Measurements from ENCODE around the gene CARS2.
A peak's percentile ranks its signal among the peaks of the same experiment; 100 is the strongest.

Gene CARS2

DNA sequence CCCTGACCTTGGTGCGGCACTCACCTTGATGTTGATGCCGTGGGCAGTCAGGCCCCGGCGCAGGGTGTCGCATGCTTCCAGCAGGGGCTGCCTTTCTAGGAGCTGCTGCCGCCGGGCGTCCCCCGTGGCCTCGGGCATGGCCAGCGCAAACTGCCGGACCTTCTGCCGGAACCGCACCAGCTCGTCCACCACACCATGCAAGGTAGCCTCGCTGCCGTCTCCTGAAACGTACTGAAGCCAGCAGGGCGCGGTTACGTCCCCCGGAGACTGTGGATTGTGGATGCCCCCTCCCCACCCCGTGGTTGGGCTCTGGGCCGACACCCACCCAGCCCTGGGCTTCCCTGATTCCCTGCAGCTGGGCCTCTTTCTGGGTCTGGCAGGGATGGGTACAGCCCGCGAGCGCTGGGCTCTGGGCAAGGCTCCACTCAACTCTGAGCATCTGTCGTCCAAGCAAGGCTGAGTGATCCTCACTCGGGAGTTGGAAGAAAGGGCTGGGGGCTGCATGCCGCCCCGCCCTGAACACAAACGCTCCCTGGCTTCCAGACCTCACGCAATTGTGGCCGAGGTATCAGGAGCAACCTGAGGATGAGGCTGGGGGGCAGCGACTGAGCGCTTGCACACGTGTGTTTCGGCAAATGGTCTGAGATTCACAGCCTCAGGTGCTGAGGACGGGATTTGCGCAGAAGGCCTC is 63.5 kb downstream of the CARS2 start:
- Mint-ChIP-seq H3K36me3 (ENCODE audit: low read depth) (peaks cover 31% of the 10 kb centered on the region), H3K9me3 (no peaks in the 10 kb centered on the region), H3K4me1 (peaks cover 51% of the 10 kb centered on the region), H3K27ac (peak overlapping the region; percentile 59), H3K27me3 (ENCODE audit: low read depth, poor library complexity) (no peaks in the 10 kb centered on the region), H3K4me3 (no peak overlapping the region)
- DNase-seq: no peak
- TF ChIP-seq CTCF (IDR thresholded peaks at IDR 0.05): no peak

- no peak for DNase-seq
- H3K4me1 Mint-ChIP-seq: peaks cover 51% of the 10 kb centered on the region
- H3K9me3 Mint-ChIP-seq: no peaks in the 10 kb centered on the region
- no peaks in the 10 kb centered on the region for H3K27me3 Mint-ChIP-seq (ENCODE audit: low read depth, poor library complexity)
- TF ChIP-seq CTCF (IDR thresholded peaks at IDR 0.05): no peak
- H3K27ac Mint-ChIP-seq: peak overlapping the region; percentile 93
- H3K36me3 Mint-ChIP-seq (ENCODE audit: low read depth): peaks cover 38% of the 10 kb centered on the region
- no peak overlapping the region for H3K4me3 Mint-ChIP-seq
These were observed 64.6 kb downstream of the CARS2 start for GRCh38 chr13:110641055-110642015.

DNA sequence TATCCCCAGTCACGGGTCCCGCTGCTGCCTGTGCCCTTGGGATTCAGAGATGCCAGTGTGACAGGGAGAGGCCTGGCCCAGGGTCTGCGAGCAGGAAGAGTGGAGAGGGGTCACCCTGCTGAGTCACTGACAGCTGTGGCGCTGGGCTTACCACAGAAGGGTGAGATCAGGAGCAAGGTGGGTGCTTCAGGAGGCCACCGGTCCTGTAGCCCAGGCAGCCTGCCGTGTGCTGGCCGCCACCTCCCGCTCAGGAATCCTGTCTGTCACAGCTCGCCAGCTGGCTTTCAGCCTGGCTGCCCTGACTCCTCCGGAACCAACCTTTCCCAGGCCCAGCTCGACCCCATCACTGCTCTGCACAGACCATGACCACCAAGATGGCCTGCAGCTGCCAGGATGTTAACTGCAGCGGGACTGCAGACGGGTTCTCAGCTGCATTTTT is 65.3 kb downstream of the CARS2 start:
- peak; percentile 50 for DNase-seq
- Mint-ChIP-seq H3K4me1 (peaks cover 51% of the 10 kb centered on the region), H3K9me3 (no peaks in the 10 kb centered on the region), H3K27ac (peak overlapping the region; percentile 93), H3K36me3 (ENCODE audit: low read depth) (peaks cover 44% of the 10 kb centered on the region), H3K27me3 (ENCODE audit: low read depth, poor library complexity) (no peaks in the 10 kb centered on the region), H3K4me3 (no peak overlapping the region)
- TF ChIP-seq CTCF (IDR thresholded peaks at IDR 0.05): no peak

- no peaks in the 10 kb centered on the region for H3K27me3 Mint-ChIP-seq (ENCODE audit: low read depth, poor library complexity)
- no peak for DNase-seq
- no peak for TF ChIP-seq CTCF (IDR thresholded peaks at IDR 0.05)
- H3K36me3 Mint-ChIP-seq (ENCODE audit: low read depth): peaks cover 49% of the 10 kb centered on the region
- H3K9me3 Mint-ChIP-seq: no peaks in the 10 kb centered on the region
- peak overlapping the region; percentile 93 for H3K27ac Mint-ChIP-seq
- peaks cover 51% of the 10 kb centered on the region for H3K4me1 Mint-ChIP-seq
- H3K4me3 Mint-ChIP-seq: no peak overlapping the region
These were observed 66.0 kb downstream of the CARS2 start for GRCh38 chr13:110639935-110640334.

- no peaks in the 10 kb centered on the region for H3K27me3 Mint-ChIP-seq (ENCODE audit: low read depth, poor library complexity)
- H3K9me3 Mint-ChIP-seq: no peaks in the 10 kb centered on the region
- DNase-seq: no peak
- peaks cover 46% of the 10 kb centered on the region for H3K4me1 Mint-ChIP-seq
- peak overlapping the region; percentile 95 for H3K27ac Mint-ChIP-seq
- no peak overlapping the region for H3K4me3 Mint-ChIP-seq
- no peak for TF ChIP-seq CTCF (IDR thresholded peaks at IDR 0.05)
- peaks cover 57% of the 10 kb centered on the region for H3K36me3 Mint-ChIP-seq (ENCODE audit: low read depth)
These were observed 66.8 kb downstream of the CARS2 start for GRCh38 chr13:110638814-110639806.
